ENCODE results near the gene C5orf63. TPM values are rescaled to one million over a fixed set of nuclear protein-coding genes. Genes with fewer than 3 reads are reported as not detected.

C5orf63 gene
- total and polyA plus RNA-seq, 10 of the 15 experiments (the other 5 are each of a cell fraction or from before 2014, with no cell fraction given): 8.7 to 54.3 (median 11.9) TPM

DNA sequence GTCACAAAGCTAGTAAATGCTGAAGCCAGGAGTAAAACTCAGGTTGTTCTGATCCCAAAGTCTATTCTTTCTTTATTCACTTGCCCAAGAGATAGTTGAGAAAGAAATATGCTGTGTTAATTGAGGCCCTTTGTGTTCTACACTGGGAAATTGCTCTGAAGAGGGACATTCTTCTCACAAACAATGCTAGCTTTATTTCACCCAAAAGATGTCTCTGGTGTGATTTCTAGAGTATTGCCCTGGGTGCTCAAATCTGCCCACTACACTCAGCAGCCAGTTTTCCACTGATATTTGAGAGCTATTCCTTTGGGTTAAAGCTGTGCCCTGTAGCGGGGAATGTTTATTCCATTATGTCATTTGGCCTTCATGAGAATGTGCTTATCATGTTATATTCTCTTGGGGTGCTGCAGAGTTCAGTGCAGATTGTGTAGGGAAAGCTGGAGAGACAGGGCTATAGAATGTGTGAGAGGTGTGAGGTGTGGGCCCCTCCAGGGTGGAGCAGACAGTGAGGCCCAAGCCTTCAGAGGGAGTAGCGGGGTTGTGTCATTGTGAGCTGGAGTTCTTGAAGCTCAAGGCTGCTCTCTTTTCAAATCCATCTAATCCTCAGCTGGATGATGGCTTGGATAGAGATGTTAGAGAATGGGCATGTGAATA, 21.0 kb upstream of the C5orf63 start:
- no peak overlapping the region for H2AFZ ChIP-seq (ENCODE audit: control insufficient read depth, low read depth, low read length)
- H3K27me3 ChIP-seq (replicated peaks in 1 of 2; ENCODE audit: control insufficient read depth in 2 of 2, insufficient read depth in 2 of 2, low read length in 1 of 2): no peaks in the 10 kb centered on the region
- H3K79me2 ChIP-seq (ENCODE audit: control insufficient read depth, insufficient read depth, low read length): no peaks in the 10 kb centered on the region
- intact Hi-C loops (cut with micrococcal nuclease; ENCODE audit: unreplicated experiment): no loop called here
- POLR2A ChIA-PET: no interaction called here
- TF ChIP-seq, protein P1, sequence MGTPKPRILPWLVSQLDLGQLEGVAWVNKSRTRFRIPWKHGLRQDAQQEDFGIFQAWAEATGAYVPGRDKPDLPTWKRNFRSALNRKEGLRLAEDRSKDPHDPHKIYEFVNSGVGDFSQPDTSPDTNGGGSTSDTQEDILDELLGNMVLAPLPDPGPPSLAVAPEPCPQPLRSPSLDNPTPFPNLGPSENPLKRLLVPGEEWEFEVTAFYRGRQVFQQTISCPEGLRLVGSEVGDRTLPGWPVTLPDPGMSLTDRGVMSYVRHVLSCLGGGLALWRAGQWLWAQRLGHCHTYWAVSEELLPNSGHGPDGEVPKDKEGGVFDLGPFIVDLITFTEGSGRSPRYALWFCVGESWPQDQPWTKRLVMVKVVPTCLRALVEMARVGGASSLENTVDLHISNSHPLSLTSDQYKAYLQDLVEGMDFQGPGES (IDR thresholded peaks at IDR 0.05): no peak
- TF ChIP-seq RUNX3 (IDR thresholded peaks at IDR 0.05; ENCODE audit: low read length) (no peak), ESRRA (IDR thresholded peaks at IDR 0.05; ENCODE audit: low read length) (no peak), LARP7 (IDR thresholded peaks at IDR 0.05) (no peak), NR2F1 (conservative IDR thresholded peaks at IDR 0.05) (no peak), TCF12 (IDR thresholded peaks at IDR 0.05; ENCODE audit: low read depth, low read length) (no peak), ZNF217 (IDR thresholded peaks at IDR 0.05) (no peak), RFX5 (IDR thresholded peaks at IDR 0.05; ENCODE audit: low read depth, low read length) (no peak)
- TF ChIP-seq, protein P2, sequence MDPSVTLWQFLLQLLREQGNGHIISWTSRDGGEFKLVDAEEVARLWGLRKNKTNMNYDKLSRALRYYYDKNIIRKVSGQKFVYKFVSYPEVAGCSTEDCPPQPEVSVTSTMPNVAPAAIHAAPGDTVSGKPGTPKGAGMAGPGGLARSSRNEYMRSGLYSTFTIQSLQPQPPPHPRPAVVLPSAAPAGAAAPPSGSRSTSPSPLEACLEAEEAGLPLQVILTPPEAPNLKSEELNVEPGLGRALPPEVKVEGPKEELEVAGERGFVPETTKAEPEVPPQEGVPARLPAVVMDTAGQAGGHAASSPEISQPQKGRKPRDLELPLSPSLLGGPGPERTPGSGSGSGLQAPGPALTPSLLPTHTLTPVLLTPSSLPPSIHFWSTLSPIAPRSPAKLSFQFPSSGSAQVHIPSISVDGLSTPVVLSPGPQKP (IDR thresholded peaks at IDR 0.05; ENCODE audit: low read depth, low read length): no peak
- H3K4me2 ChIP-seq (ENCODE audit: control insufficient read depth, insufficient read depth): no peak overlapping the region
- no peak overlapping the region for H3K27ac ChIP-seq (ENCODE audit: control insufficient read depth, insufficient read depth)
- in situ Hi-C loops (cut with MboI): no loop called here
- no peaks in the 10 kb centered on the region for H3K36me3 ChIP-seq (ENCODE audit: control insufficient read depth in 2 of 2, insufficient read depth in 2 of 2, low read length in 1 of 2)
- H3K9ac ChIP-seq (ENCODE audit: control insufficient read depth, insufficient read depth, low read length): no peak overlapping the region
- no peak for FAIRE-seq
- no TSS peak for BruUV-seq (replicated peaks)
- RAD21 ChIA-PET (ENCODE audit: unreplicated experiment): no interaction called here
- CTCF ChIA-PET: interaction anchor here (0.5 to 1.1 kb wide), 2 partner anchors 8 to 88 kb away, joined by 3 to 4 read pairs; no protein-coding TSS in a partner anchor
- no peak overlapping the region for H3K4me3 ChIP-seq
- H3K9me3 ChIP-seq (replicated peaks; ENCODE audit: control insufficient read depth, insufficient read depth, low read length): no peaks in the 10 kb centered on the region
- 79% methylated on average over 2 of the region's 2 CpGs for WGBS (ENCODE audit: insufficient coverage, insufficient replicate concordance, low lambda C conversion rate, missing lambda C conversion rate)
- no peaks in the 10 kb centered on the region for H3K4me1 ChIP-seq (ENCODE audit: control insufficient read depth, insufficient read depth, low read length)
- SMC1A ChIA-PET (ENCODE audit: uncharacterized antibody, unreplicated experiment): interaction anchor here (0.9 to 1.5 kb wide), 3 partner anchors 15 to 19 kb away, joined by 3 to 5 read pairs (median 4); no protein-coding TSS in a partner anchor
- DNase-seq (ENCODE audit: low read depth, low spot score): no peak
- ATAC-seq: no peak
- H4K20me1 ChIP-seq (ENCODE audit: control insufficient read depth, insufficient read depth): no peaks in the 10 kb centered on the region

Data from GM12878 (cell line).